ACC112 (cell line): ENCODE measurements around the gene SVBP.

Experiments
- H2AFZ ChIP-seq: fragments of 200-600 bp; sonication (generic); one replicate; pipeline ENCODE4 v1.6.0; 2017; ENCODE audit warnings: antibody characterized with exemption, low read length; ENCODE audit not compliant: unreplicated experiment
- H3K27ac ChIP-seq: fragments of 200-600 bp; sonication (generic); 2 replicates; pipeline ENCODE4 v1.5.1; 2014; ENCODE audit warnings: low read depth, mild to moderate bottlenecking, antibody characterized with exemption, low read length, moderate library complexity
- H3K27me3 ChIP-seq: fragments of 200-600 bp; sonication (generic); 2 replicates; pipeline ENCODE4 v1.6.1; 2014; ENCODE audit warnings: mild to moderate bottlenecking, antibody characterized with exemption, low read length, moderate library complexity, mixed read lengths; ENCODE audit not compliant: insufficient read depth
- H3K36me3 ChIP-seq: fragments of 200-600 bp; sonication (generic); 2 replicates; pipeline ENCODE4 v1.6.1; 2016; ENCODE audit warnings: mild to moderate bottlenecking, antibody characterized with exemption, low read length, moderate library complexity, mixed read lengths; ENCODE audit not compliant: insufficient read depth
- H3K4me1 ChIP-seq: fragments of 200-600 bp; sonication (generic); one replicate; pipeline ENCODE4 v1.6.1; 2016; ENCODE audit warnings: low read length, mixed read lengths; ENCODE audit not compliant: insufficient read depth, unreplicated experiment, control insufficient read depth
- H3K4me3 ChIP-seq: fragments of 200-600 bp; sonication (generic); 2 replicates; pipeline ENCODE4 v1.5.1; 2014; ENCODE audit warnings: mild to moderate bottlenecking, low read depth, low read length
- H3K79me2 ChIP-seq: fragments of 200-600 bp; sonication (generic); one replicate; pipeline ENCODE4 v1.6.0; 2016; ENCODE audit warnings: low read length; ENCODE audit not compliant: control insufficient read depth, unreplicated experiment, insufficient read depth

SVBP gene

DNA sequence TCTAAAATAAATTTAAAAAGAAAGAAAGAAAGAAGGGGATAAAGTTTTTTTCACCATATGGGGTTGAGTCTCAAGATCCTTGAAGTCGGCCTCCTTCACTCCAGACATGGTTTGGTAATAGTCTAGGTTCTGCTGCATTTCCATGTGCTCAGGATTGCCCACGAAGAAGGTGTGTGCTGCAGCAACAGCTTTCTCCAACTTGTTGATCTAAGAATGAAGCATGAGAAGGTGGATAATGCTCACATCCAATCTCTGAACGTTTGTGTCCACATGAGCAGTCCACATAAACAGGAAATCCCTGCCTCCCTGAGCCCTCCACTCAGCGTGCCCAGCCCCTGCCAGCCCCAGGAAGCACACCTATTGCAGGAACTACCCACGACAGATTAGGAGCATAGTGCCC lies 54.9 kb downstream of the SVBP start:
- H3K4me3 ChIP-seq = no peak overlapping the region
- peaks cover 16% of the 10 kb centered on the region; the same call in 1 of the 2 replicates for H3K36me3 ChIP-seq
- no peak overlapping the region for H2AFZ ChIP-seq
- H3K27ac ChIP-seq = no peak overlapping the region
- H3K79me2 ChIP-seq = peaks cover 45% of the 10 kb centered on the region
- H3K4me1 ChIP-seq = peaks cover 6% of the 10 kb centered on the region
- no peaks in the 10 kb centered on the region for H3K27me3 ChIP-seq

DNA sequence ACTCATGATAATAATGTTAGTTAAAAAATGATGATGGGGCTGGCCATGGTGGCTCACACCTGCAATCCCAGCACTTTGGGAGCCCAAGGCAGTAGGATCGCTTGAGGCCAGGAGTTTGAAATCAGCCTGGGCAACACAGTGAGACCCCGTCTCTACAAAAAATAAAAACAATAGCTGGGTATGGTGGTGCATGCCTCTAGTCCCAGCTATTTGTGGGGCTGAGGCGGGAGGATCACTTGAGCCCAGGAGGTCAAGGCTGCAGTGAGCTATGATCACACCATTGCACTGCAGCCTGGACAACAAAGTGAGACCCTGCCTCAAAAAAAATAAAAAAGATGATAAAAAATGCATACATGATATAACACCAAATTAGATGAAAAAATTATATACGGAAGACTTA lies 55.6 kb downstream of the SVBP start:
- Histone ChIP-seq H2AFZ (no peak overlapping the region), H3K79me2 (peaks cover 45% of the 10 kb centered on the region), H3K4me3 (no peak overlapping the region), H3K27ac (no peak overlapping the region), H3K27me3 (no peaks in the 10 kb centered on the region), H3K36me3 (peaks cover 19% of the 10 kb centered on the region; the same call in 1 of the 2 replicates), H3K4me1 (peaks cover 6% of the 10 kb centered on the region)

DNA sequence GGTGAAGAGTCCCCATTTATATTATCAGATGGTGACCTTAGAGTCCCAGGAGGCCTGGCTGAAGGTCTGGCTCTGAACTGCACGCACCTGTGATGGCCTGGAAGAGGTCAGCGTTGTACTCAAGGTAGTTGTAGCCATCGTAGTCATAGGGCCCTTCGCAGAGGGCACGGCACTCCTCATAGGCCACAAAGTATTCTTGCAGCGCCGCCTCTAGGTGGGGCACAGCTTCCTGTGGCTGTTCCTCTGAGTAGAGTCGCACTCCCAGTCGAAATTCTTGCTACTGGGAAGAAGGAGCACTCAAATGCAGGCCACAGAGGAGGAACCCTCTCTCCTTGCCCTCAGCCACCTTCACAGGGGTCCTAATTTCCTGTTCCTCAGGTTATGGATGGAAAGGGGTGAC lies 58.1 kb downstream of the SVBP start:
- Histone ChIP-seq H3K27me3 (no peaks in the 10 kb centered on the region), H3K36me3 (peaks cover 23% of the 10 kb centered on the region), H2AFZ (no peak overlapping the region), H3K27ac (no peak overlapping the region), H3K4me1 (no peaks in the 10 kb centered on the region), H3K79me2 (peaks cover 21% of the 10 kb centered on the region), H3K4me3 (no peak overlapping the region)

DNA sequence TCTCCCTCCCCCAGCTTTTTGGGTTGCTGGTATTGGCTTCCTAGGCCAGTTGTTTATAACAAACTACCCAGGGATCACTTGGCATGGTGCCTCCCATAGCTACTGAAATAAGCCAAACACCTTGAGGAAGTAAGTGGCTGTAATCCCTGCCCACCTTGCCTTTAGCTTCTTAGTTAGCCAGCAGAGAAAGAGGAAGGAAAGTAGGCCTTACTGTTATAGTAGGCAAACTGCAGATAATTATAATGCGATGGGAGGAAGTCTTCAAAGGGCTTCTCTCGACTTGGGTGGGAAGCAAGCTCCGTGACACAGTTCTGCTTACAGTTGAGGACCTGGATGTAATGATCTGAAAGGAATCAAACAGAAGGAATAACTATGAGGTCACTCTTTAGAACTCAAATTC lies 58.6 kb downstream of the SVBP start:
- Histone ChIP-seq H3K27ac (no peak overlapping the region), H3K27me3 (no peaks in the 10 kb centered on the region), H3K36me3 (peaks cover 23% of the 10 kb centered on the region), H3K79me2 (peaks cover 16% of the 10 kb centered on the region), H3K4me3 (no peak overlapping the region), H3K4me1 (no peaks in the 10 kb centered on the region), H2AFZ (no peak overlapping the region)

DNA sequence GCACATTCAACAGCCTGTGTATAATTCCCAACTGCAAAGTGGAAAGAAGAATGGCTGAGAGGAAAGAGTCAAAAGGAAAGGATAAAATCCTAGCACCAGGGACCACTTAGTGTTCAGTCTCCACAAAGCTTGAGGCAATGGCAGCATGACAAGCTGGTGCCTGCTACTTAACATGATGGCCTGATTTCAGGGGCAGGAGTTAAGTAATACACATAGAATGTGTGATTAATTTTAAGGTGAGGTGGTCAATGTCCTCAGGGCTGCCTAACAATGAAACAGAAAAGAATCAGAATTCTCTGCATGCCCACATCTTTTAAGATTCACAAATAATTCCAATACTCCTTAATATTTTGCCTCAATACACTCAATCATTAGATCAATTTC lies 59.3 kb downstream of the SVBP start:
- Histone ChIP-seq H3K4me1 (peaks cover 6% of the 10 kb centered on the region), H3K4me3 (no peak overlapping the region), H3K79me2 (peaks cover 9% of the 10 kb centered on the region), H2AFZ (no peak overlapping the region), H3K27ac (no peak overlapping the region), H3K27me3 (no peaks in the 10 kb centered on the region), H3K36me3 (peaks cover 23% of the 10 kb centered on the region)
